Esophagus muscularis mucosa (tissue), 4 donors: ENCODE measurements around the gene UST.

Experiments used
- CTCF ChIP-seq, 3 experiments: fragments of 200-600 bp in 2 of 3; fragments of 450-650 bp in 1 of 3; sonication (generic) in 2 of 3; IDR thresholded peaks; one replicate each; pipeline ENCODE4 v1.5.1; 2017 to 2019; ENCODE audit warnings: antibody characterized with exemption in 3 of 3, mild to moderate bottlenecking in 2 of 3, moderate library complexity in 1 of 3
- EP300 ChIP-seq: sonication (generic); formaldehyde crosslinking; IDR thresholded peaks from one replicate; pipeline ENCODE4 v1.6.1; 2017; ENCODE audit warnings: antibody characterized with exemption
- POLR2A ChIP-seq: fragments of 450-650 bp; IDR thresholded peaks from one replicate; pipeline ENCODE4 v1.6.1; 2017; ENCODE audit warnings: antibody characterized with exemption, moderate library complexity, mild to moderate bottlenecking, low read depth
- POLR2AphosphoS5 ChIP-seq, 2 donors: sonication (generic); formaldehyde crosslinking; IDR thresholded peaks; one replicate each; pipeline ENCODE4 v1.6.1; 2017; ENCODE audit warnings: antibody characterized with exemption in 2 of 2

- TF ChIP-seq CTCF (IDR thresholded peaks at IDR 0.05) (no peak), POLR2A (no peak), POLR2AphosphoS5 (IDR thresholded peaks at IDR 0.05) (no peak), EP300 (no peak)
These were observed 227.5 kb downstream of the UST start for GRCh38 chr6:148974351-148974750.
